SKM-1 (cell line): ENCODE measurements around the gene TJP3.

Source experiments
- DNase-seq: peaks from one replicate; lab custom pipeline; 2025; ENCODE audit not compliant: unreplicated experiment; lab: John Stamatoyannopoulos, UW

Gene TJP3

DNA sequence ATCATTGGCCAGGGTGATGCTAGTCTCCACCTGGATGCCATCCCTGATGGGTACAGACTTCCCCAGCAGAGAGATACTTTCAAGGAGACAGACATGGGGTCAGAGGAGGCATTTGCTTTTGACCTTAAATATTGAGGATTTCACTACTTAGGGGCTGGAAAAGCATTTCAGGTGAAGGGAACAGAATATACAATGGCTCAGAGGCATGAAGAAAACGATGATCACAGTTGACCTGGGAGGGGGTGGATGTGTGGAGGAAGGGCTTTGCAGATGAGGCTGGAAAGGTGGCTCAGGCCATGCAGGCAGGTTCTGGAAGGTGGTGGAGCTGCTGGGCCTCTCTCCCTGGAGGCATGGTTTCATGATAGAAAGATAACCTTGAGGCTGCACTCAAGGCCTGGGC lies 74.1 kb downstream of the TJP3 start:
- DNase-seq: no peak

DNA sequence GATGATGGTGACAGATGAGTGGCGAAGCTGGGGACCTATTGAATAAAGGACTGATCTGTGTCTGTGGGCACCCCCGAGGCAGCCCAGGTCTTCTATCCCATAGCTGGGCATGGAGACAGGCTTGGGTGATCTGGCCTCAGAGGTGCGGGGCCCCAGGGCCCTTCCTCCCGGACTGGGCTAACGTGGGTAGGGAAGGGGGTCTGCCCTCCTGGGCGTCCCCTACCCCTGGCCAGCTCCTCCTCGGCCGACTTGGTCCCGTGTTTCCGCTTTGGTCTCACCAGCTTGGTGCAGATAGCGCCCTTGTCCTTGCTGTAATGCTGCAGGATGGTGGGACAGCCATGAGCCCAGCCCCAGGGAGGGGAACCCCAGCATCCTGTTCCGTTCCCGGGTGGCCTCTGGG lies 74.7 kb downstream of the TJP3 start:
- no peak for DNase-seq

DNA sequence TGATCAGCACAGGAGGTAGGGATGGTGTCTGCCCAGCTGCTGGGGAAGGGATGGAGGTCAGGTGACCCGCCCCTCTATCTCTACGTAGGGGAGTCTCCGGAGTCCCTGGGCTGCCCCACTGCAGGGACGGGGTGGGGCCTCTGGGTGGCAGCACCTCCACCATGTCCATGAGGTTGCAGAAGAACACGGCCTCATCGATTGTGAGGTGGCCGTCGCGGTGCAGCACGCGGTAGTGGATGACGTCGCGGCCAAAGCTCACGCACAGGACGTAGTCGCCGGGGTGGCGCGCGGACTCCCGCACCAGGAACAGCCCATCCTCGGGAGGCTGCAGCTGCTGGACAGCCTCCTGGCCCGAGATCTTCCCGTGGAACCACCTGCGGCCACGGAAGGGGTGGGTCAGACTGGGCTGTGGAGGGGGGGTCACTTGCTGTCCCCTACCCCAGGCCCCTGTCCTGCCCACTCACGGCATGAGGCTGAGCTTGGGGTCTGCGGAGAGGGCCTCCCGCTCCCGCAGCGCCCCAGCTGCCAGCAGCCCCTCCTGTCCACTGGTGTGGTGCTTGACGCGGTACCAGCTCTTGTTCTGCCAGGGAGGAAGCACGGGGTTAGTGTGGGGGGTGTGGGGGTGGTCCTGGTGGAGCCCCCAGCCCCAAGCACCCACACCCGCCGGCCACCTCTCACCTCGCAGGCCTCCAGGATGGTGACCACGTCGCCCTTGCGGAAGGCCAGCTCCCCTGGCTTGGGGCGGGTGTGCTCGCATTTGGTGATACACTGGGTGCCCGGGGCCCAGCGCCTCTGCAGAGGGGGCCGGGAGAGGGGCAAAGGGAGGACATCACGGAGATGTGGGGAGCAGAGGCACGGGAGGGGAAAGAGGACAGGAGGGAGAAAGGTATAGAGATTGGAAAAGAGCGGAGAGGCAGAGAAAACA lies 75.7 kb downstream of the TJP3 start:
- DNase-seq: no peak

DNA sequence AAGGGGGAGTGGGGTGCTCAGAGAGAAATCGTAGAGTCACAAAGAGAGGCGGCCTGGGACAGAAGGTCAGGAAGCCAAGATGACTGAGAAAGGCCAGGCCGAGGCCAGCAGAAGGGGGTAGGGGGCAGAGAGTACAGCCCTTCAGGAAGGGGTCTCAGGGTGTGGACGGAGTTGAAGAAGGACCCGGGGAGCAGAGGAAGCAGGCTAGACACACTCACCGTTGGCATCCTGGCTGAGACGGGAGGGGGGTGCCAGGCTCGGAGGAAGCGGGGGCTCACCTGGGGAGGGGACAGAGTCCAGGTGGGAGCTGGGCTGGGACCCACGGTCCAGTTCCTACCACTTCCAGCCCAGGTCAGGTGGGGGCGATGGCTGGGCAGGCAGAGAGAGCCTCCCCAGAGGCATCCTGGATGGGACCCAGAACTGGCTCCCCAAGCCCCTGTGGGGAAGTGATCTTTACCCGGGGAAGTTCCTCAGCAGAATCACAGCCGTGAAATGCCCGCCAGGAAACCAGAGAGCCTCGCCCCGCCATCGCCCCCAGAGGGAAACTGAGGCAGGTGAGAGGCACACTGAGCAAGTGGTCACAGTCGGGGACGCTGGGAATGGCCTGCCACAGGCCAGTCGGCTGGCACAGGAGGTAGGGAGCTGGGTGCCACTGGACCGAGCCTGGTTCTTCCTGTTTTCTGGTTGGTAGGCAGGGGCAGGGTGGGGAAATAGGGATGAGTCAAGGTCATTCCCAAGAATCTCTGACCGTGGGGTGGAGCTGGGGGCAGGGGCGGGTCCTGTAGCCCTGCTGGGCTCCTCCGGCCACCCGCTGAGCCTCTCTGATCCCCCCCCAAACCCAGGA lies 76.6 kb downstream of the TJP3 start:
- DNase-seq: no peak

DNA sequence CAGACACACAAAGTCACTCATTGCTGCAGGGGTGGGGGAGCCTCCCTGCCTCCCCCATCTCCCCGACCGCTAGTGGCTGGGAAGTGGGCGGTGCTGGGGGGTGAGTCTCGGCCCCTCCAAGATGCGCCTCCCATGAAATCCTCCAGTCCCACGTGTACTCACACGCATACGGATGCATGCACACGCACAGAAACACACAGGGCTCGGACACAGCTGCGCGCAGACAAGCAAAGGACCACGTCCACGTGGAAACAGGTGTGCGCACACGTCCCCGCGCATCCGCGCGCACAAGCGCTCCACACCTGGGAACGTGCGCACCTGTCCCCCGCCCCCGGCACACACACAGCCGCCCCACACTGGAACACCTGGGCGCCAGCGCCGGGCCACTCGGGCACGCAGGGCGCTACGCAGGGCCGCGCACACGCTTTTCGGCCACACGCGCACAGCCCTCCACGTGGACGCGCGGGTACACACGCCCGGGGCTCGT lies 77.3 kb downstream of the TJP3 start:
- DNase-seq: no peak

DNA sequence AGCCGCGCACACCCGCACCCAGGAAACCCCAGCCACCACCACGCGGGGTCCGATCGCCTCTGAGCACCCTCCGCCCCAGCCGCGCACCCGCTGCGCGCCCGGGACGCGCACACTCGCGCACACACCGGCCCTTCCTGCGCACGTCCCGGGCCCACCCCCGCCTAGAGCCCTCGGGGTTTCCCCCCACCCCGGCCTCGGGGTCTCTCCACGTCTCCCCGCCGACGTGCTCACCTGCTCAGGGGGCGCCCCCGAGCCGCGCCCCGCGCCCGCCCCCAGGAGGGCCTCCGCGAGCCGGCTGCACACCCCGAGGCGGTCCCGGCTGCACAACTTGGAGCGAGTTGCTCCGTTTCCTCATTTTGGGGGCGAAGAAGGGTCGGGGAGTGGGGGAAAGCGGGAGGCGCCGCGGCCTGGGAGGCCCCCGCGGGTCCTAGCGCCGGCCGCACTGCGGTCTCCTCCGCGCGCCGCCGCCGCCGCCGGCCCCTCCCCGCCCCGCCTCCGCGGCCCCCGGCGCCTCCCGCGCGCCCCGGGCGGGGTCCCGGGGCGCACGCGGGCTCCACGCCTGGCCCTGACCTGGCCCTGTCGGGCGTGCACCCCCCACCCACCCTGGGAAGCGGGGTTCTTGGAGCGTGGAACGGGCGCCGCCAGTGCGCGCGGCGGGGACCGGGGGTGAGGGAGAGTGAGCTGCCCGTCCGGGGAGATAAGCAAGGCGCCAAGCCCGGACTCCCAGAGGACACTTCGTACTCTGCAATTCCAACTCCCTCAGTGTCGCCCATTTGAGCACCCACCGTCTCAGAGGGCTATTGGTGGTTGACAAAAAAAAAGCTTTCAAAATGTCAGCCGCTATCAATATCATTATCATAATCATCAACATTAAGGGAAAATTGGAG lies 78.0 kb downstream of the TJP3 start, which contains the start of gene MATK:
TSS of gene MATK (minus strand) at position 444 of the 887 bp plus-strand sequence. CDS start 1,246 bp downstream, outside the sequence.
- DNase-seq: peak; percentile 36

DNA sequence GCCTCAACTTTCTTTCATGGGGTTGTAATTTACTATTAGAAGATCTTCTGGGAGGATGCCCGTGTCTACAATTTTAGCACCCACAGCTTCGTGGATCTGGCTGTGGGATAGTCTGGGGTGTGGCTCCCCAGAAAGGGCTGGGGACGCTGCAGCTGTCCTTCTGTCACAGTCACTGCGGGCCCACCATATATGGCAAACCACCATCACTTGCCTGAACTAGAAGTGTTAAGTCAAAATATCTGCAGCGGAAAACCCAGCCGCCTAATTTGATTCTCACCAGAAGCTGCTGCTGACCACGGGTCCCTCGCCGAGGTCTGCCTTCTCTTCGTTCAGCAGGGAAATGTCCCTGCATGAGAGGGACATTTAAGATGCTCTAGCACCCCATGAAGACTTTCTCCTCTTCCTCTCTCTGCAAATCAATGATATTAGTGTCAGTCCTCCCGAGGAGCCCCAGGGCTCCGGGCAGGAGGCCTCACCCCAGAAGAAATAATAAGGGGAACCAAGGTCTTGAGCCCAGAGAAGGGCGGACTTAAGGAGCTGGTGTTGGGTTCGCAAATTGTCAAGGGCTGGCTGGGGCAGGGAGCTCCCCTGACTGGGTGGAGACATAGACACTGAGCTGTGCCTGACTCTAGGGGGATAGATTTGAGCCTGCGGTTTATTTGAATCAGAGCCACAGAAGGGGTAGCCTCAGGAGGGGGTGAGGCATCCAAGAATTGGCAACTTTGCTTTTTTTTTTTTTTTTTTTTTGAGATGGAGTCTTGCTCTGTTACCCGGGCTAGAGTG lies 81.0 kb downstream of the TJP3 start:
- no peak for DNase-seq

DNA sequence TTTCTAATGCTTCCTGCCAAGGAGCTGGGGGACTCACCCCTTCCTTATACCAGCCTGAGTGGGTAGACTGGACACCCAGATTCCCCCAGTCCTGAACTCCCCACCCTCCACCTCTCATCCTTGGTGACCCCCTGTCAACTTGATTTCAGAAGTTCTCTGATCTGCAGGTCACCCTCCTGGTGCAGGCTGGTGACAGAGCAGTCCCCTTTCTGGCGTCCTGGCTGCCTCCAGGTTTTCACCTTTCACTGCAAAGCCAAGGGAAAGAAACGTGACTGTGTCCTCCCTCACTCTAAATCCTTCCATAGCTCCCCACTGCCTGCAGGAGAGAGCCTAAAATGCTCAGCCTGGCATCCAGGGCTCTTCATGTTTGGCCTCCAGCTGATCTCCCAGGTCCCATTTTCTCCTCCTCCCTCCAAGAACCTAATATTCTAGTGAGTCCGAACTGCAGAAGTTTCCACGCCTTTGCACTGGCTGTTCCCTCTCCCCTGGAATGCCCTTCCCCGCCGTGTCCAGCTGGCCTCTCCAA lies 82.1 kb downstream of the TJP3 start:
- no peak for DNase-seq

DNA sequence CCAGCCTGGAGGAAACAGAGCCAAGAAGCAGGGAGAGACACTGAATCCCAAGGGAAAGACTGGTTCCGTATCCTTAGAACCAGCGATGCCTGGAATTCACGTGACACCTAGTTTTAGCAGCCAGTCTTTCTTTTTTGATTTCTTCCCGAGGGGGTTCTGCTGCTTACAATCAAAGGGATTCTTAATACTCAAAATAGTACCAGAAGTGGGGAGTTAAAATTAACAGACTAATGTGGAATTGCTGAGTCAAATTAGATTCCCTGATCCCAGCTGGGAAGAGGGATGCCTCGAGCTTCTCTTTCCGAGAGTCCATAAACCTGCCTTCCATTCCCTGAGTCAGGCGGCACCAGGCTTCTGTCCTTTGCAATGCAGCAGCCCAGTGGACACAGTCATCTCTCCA lies 82.8 kb downstream of the TJP3 start:
- DNase-seq: no peak

DNA sequence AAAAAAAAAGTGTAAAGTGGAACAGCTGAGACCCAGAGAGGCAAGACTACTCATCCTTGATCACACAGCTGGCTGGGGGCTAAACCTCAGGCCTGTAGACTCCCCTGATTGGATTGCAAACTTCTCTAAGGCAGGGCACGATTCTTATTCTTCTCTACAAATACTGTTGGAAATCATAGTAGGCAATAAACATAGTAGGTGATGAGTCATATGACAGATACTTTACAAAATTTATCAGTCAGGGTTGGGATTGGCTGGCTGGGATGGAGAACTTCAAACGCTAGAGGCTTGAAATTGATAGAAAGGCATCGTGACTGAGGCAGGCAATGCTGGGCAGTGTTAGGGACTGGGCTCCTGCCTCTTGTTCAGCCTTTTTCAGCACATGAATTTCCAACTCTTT lies 83.9 kb downstream of the TJP3 start:
- DNase-seq: no peak

DNA sequence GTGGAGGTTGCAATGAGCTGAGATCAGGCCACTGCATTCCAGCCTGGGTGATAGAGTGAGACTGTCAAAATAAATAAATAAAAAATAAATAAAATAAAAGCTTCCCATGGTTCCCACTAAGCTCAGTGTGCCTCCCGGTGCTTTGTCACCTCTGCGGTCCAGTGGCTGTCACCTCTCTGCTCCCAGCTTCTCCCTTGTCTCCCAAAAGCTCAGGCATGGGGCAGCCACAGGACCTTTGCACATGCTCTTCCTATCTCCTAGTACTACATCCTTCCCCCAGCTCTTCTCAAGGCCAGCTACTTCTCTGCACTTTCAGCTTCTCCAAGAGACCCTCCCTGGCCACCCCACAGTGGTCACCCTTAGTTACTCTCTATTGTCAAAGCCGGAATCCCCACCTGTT lies 85.6 kb downstream of the TJP3 start:
- no peak for DNase-seq

DNA sequence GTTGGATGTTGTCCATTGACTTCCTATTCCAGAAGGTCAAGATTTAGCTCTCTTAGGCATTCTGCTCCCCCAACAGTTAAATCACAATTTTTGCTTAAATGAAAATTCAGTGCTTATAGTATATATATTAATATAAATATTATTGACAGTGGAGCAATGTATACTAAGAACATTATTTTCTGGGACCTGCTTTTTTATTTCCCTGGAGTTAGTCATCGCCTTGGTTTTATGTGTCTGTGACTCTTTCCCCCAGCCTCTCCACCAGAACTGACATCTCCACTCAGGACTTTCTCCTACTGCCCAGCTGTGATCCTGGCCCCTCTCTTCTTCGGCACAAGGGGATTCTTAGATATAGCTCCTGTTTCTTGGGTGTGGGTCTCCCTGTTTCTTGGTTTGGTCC lies 88.2 kb downstream of the TJP3 start:
- no peak for DNase-seq

DNA sequence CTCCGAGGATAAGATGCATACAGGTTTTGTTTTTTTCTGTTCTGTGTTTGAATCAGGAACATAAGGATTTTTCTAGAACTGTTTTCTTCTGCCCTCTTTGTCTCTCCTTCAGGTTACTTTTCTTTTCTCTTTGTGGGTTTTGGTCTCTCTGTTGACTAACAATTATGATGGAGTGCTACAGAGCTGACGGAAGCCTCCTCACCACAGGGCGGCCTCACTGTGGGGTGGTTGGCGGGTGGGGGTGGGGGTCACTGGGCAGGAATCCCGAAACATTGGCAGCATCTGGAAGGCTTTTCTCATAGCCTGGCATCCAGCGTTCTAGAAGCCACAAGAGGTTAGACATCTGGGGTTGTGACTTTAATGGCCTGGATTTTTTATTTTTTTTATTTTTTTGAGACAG lies 90.0 kb downstream of the TJP3 start:
- DNase-seq: no peak
